Choroid plexus epithelial cell (primary cell): ENCODE results near the gene P4HA2.
A peak's percentile ranks its signal among the peaks of the same experiment; 100 is the strongest.

ENCODE experiments used
- DNase-seq: peaks from one replicate; pipeline ENCODE4 v3.0.0-alpha.2; 2010; ENCODE audit warnings: low read depth
- H3K4me3 ChIP-seq: 2 replicates; pipeline ENCODE4 v1.5.1; 2011; ENCODE audit warnings: low read depth, mild to moderate bottlenecking, control low read depth, low read length, moderate library complexity
- TF ChIP-seq, protein P1 (sequence below): conservative IDR thresholded peaks from 2 replicates; pipeline ENCODE4 v1.5.1; 2011; ENCODE audit warnings: low read depth, mild to moderate bottlenecking, control low read depth, inconsistent platforms, low read length, moderate library complexity

Gene P4HA2

DNA sequence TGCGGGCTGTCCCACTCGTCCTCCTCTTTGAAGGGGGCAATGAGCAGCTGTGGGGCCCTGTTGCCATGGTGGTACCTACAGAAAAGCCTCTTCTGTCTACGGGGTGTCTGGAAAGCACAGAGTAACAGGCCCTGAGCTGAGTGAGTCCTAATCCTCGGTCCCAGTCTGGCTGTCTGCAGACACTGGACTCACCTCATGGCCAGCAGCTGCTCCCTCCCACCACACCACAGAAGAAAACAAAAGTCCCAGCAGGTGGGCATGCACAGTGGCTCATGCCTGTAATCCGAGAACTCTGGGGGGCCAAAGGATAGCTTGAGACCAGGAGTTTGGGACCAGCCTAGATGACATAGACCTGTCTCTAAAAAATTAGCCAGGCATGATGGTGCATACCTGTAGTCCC lies 19.9 kb downstream of the P4HA2 start:
- peak; percentile 64 for DNase-seq
- no peak overlapping the region for H3K4me3 ChIP-seq
- TF ChIP-seq, protein P1, sequence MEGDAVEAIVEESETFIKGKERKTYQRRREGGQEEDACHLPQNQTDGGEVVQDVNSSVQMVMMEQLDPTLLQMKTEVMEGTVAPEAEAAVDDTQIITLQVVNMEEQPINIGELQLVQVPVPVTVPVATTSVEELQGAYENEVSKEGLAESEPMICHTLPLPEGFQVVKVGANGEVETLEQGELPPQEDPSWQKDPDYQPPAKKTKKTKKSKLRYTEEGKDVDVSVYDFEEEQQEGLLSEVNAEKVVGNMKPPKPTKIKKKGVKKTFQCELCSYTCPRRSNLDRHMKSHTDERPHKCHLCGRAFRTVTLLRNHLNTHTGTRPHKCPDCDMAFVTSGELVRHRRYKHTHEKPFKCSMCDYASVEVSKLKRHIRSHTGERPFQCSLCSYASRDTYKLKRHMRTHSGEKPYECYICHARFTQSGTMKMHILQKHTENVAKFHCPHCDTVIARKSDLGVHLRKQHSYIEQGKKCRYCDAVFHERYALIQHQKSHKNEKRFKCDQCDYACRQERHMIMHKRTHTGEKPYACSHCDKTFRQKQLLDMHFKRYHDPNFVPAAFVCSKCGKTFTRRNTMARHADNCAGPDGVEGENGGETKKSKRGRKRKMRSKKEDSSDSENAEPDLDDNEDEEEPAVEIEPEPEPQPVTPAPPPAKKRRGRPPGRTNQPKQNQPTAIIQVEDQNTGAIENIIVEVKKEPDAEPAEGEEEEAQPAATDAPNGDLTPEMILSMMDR = no peak

DNA sequence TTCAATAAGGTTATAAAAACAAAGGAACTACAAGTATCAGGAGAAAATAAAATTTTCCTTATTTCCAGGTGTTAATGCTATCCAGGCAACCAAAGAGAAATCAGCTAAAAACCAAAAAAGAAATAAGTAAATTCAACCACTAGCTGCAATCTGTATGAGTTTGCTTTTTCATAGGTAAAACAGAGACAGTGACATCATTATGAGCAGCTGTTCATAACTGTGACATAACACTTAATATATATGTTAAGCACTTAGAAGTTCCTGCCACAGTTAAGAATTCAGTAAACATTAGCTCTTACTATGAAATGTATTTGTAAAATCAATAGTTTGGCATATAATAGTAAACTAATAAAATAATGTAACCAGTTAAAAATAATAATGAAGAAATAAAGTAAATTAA lies 20.9 kb downstream of the P4HA2 start:
- DNase-seq = no peak
- no peak overlapping the region for H3K4me3 ChIP-seq
- TF ChIP-seq, protein P1 = no peak

DNA sequence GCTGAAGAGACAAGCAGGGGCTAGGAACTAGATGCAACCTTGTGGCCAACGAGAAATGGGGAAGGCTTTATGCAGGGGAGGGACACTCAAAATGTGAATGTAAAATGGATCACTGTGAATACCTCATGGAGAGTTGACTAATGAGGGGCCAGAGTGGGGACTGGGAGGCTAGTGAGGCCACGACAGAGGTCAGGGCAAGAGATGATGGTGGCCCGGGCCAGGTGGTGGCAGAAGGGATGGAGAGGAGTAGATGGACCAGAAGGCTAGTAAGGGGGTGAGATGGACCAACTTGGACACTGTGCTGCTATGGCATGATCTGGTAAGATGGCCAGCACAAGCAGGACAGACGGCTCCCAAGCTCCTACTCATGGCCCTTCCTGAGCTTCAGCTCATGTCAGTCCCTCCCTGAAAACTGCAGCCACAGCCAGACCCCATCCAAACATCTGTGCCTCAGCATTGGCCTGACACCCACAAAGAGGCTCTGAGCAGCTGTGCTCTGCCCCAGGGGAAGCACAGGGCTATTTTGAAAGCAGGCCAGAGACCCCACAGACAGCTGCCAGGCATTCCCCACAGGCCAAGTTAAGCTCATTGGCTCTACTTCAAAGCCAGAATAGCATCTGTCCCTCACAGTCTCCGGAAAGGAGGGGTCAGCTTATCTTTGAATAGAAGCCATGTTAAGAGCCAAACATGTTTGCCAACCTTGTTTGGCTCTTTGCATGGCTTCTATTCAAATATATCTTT lies 22.1 kb downstream of the P4HA2 start:
- no peak overlapping the region for H3K4me3 ChIP-seq
- TF ChIP-seq, protein P1 = no peak
- DNase-seq = peak; percentile 48

DNA sequence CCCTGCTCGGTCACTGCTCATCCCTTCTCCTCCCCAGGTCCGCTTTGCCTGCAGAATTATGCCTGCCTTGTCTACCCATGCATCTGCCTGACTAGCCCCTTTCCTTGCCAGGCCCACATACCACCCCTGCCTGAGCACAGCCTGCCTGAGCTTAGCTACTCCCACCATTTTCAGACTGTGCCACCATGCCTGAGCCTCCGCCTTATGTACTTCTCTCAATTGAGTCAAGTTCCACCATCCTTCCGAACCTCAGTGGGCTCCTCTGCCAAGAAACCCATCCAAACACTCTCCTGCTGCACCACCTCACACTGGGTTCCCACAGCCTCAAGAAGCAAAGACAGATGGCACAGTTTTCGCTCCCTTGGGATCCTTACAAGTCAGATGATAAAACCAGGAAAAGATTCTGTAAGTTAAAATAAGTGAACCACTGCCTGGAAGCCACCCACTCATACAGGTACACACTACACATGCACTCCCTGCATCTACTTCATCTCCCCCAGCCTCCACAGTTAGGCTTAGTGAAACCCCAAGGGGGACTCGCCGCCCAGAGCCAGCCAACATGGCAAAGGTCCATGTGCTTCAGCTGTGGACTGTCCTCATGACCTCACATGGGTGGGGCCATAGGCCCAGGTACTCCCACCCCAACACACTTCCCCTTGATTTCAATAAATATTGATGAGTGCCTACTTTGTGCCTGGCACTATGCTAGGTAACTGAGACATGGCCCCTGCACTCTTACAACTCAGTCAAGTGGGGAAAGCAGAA lies 23.1 kb downstream of the P4HA2 start:
- no peak overlapping the region for H3K4me3 ChIP-seq
- TF ChIP-seq, protein P1 = no peak
- no peak for DNase-seq

DNA sequence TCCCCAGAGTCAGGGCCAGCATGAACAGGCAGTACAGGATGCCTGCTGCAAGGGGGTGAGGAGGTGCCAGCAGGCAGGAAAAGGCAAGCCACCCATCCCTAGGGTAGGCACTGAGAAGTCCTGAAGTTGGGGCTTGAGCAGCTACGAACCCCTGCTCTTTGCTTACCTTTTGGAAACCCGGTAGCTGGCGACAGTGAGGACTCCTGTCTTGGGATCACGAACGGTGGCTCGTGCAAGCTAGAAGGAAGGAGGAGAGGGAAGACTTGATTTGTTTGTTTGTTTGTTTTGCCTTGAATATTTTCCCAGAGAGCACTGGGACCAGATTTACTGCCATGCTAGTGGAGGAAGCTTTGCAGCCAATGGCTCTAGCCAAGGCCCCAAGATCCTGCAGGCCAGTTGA lies 23.7 kb downstream of the P4HA2 start:
- TF ChIP-seq, protein P1 = no peak
- H3K4me3 ChIP-seq = no peak overlapping the region
- no peak for DNase-seq

DNA sequence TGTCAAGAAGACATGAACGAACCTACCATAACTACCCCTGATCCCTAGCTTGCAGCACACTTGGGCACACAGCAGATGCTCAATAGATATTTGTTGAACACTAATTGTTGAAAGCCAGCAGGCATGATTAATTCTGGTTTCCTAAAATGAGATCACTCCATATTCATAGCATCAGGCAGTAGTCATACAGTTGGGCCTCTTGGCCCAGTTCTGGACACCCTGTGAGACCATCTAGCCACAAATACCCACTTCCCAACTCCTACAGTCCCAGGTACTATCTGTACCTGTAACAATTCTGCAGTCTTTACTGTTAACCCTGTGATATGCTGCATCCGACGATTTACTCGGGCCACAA lies 24.2 kb downstream of the P4HA2 start:
- TF ChIP-seq, protein P1 = no peak
- H3K4me3 ChIP-seq = no peak overlapping the region
- peak; percentile 37 for DNase-seq
